Peyer's patch (tissue), 4 donors: ENCODE measurements around the gene DMPK. TPM values are rescaled to one million over a fixed set of nuclear protein-coding genes. Genes with fewer than 3 reads are reported as not detected.

Source experiments
- DNase-seq, 3 donors: peaks; one replicate each; pipeline ENCODE4 v3.0.0-alpha.2; 2017 to 2019
- H3K27ac ChIP-seq, 4 donors: fragments of 200-600 bp; sonication (generic); one replicate each; pipeline ENCODE4 v1.5.1; 2016 to 2019
- H3K27me3 ChIP-seq, 2 donors: fragments of 200-600 bp; sonication (generic); one replicate each; pipeline ENCODE4 v1.5.1; 2019
- H3K36me3 ChIP-seq, 3 donors: fragments of 200-600 bp; sonication (generic); one replicate each; pipeline ENCODE4 v1.5.1; 2016 to 2019
- H3K4me1 ChIP-seq, 4 donors: fragments of 200-600 bp; sonication (generic); one replicate each; pipeline ENCODE4 v1.5.1; 2016 to 2019
- H3K4me3 ChIP-seq, 4 donors: fragments of 200-600 bp; sonication (generic); 1 replicate in 3 of 4; 2 replicates in 1 of 4; pipeline ENCODE4 v1.5.1; 2016 to 2019; ENCODE audit warnings: mild to moderate bottlenecking in 1 of 4
- H3K9me3 ChIP-seq, 4 donors: fragments of 200-600 bp; sonication (generic); one replicate each; pipeline ENCODE4 v1.5.1; 2016 to 2019; ENCODE audit warnings: mild to moderate bottlenecking in 1 of 4
- CTCF ChIP-seq, 6 experiments: fragments of 450-650 bp in 4 of 6; fragments of 200-600 bp in 2 of 6; sonication (generic) in 1 of 6; IDR thresholded peaks; one replicate each; pipeline ENCODE4 v1.5.1; 2017 to 2019; ENCODE audit warnings: antibody characterized with exemption in 6 of 6, mild to moderate bottlenecking in 3 of 6, moderate library complexity in 1 of 6
- POLR2A ChIP-seq, 2 donors: fragments of 450-650 bp; IDR thresholded peaks; one replicate each; pipeline ENCODE4 v1.5.1; 2017; ENCODE audit warnings: antibody characterized with exemption in 2 of 2, mild to moderate bottlenecking in 2 of 2, moderate library complexity in 2 of 2
- total RNA-seq, 4 donors: library from RNA; depleted of rRNA; stranded (reverse); fragments of >200 nt; gene quantifications; one replicate each; pipeline ENCODE4 v1.1.0, GENCODE V29; 2016

Gene DMPK
- total RNA-seq, 4 donors from 2014 or later, result 10.5 to 63.5 (median 43.5) TPM

- Histone ChIP-seq H3K9me3 (no peaks in the 10 kb centered on the region), H3K4me1 (peaks cover 0 to 23% (median 0%) of the 10 kb centered on the region in 4 donors), H3K4me3 (no peak overlapping the region), H3K27me3 (no peaks in the 10 kb centered on the region), H3K27ac (no peak overlapping the region), H3K36me3 (peaks cover 0 to 6% (median 0%) of the 10 kb centered on the region in 3 donors)
- no peak for DNase-seq
- TF ChIP-seq CTCF (IDR thresholded peaks at IDR 0.05), result no peak
These were observed 32.0 kb upstream of the DMPK start for GRCh38 chr19:45814166-45814780.

GRCh38 chr19:45812297-45812696 lies 30.0 kb upstream of the DMPK start:
- peaks cover 0 to 23% (median 0%) of the 10 kb centered on the region in 4 donors for H3K4me1 ChIP-seq
- no peak overlapping the region for H3K4me3 ChIP-seq
- no peaks in the 10 kb centered on the region for H3K27me3 ChIP-seq
- H3K27ac ChIP-seq, result no peak overlapping the region
- no peak for DNase-seq
- H3K9me3 ChIP-seq, result no peaks in the 10 kb centered on the region
- no peaks in the 10 kb centered on the region for H3K36me3 ChIP-seq
- TF ChIP-seq POLR2A (IDR thresholded peaks at IDR 0.05) (no peak), CTCF (IDR thresholded peaks at IDR 0.05) (no peak)

- TF ChIP-seq CTCF (IDR thresholded peaks at IDR 0.05), result no peak
- no peak for TF ChIP-seq POLR2A (IDR thresholded peaks at IDR 0.05)
- Histone ChIP-seq H3K9me3 (no peaks in the 10 kb centered on the region), H3K27ac (no peak overlapping the region), H3K4me3 (no peak overlapping the region), H3K27me3 (no peaks in the 10 kb centered on the region), H3K4me1 (peaks cover 0 to 8% (median 0%) of the 10 kb centered on the region in 4 donors), H3K36me3 (no peaks in the 10 kb centered on the region)
- peak in 1 of 3 donors; percentile 49 for DNase-seq
These were observed 27.4 kb upstream of the DMPK start for GRCh38 chr19:45809643-45810159.

- no peaks in the 10 kb centered on the region for H3K36me3 ChIP-seq
- TF ChIP-seq POLR2A (IDR thresholded peaks at IDR 0.05) (no peak), CTCF (IDR thresholded peaks at IDR 0.05) (no peak)
- H3K9me3 ChIP-seq, result no peaks in the 10 kb centered on the region
- no peak for DNase-seq
- H3K4me1 ChIP-seq, result peaks cover 0 to 6% (median 0%) of the 10 kb centered on the region in 4 donors
- H3K27me3 ChIP-seq, result no peaks in the 10 kb centered on the region
- no peak overlapping the region for H3K27ac ChIP-seq
- H3K4me3 ChIP-seq, result no peak overlapping the region
These were observed 23.4 kb upstream of the DMPK start for GRCh38 chr19:45805719-45806118.

GRCh38 chr19:45804959-45805230 lies 22.6 kb upstream of the DMPK start:
- Histone ChIP-seq H3K4me3 (no peak overlapping the region), H3K27ac (no peak overlapping the region), H3K4me1 (peaks cover 0 to 6% (median 0%) of the 10 kb centered on the region in 4 donors), H3K27me3 (no peaks in the 10 kb centered on the region), H3K36me3 (no peaks in the 10 kb centered on the region), H3K9me3 (no peaks in the 10 kb centered on the region)
- no peak for TF ChIP-seq POLR2A (IDR thresholded peaks at IDR 0.05)
- TF ChIP-seq CTCF (IDR thresholded peaks at IDR 0.05), result no peak
- no peak for DNase-seq
